PFSK-1 (cell line): Measurements from ENCODE around the gene MYMX.

Experiments used
- FOXP2 ChIP-seq: optimal IDR thresholded peaks from 2 replicates; pipeline ENCODE3; 2011; ENCODE audit warnings: borderline replicate concordance, control low read depth, inconsistent platforms; ENCODE audit not compliant: insufficient read depth; ENCODE audit errors: extremely low read length, extremely low read depth
- POLR2AphosphoS5 ChIP-seq: IDR thresholded peaks from 2 replicates; pipeline ENCODE4 v1.6.1; 2012; ENCODE audit warnings: low read depth, mild to moderate bottlenecking, control low read depth, low read length, moderate library complexity
- SIN3A ChIP-seq: IDR thresholded peaks from 2 replicates; pipeline ENCODE4 v1.6.1; 2012; ENCODE audit warnings: mild to moderate bottlenecking, low read length, moderate library complexity, borderline replicate concordance; ENCODE audit not compliant: insufficient read depth
- TF ChIP-seq, protein P1 (sequence below), 2 experiments: IDR thresholded peaks; 2 replicates each; pipeline versions ENCODE4 v1.6.1 to v1.8.0; 2011 to 2012; ENCODE audit warnings: low read depth in 2 of 2, low read length in 2 of 2, control low read depth in 1 of 2, inconsistent platforms in 1 of 2, mild to moderate bottlenecking in 1 of 2, moderate library complexity in 1 of 2; ENCODE audit not compliant: insufficient read depth in 1 of 2

DNA sequence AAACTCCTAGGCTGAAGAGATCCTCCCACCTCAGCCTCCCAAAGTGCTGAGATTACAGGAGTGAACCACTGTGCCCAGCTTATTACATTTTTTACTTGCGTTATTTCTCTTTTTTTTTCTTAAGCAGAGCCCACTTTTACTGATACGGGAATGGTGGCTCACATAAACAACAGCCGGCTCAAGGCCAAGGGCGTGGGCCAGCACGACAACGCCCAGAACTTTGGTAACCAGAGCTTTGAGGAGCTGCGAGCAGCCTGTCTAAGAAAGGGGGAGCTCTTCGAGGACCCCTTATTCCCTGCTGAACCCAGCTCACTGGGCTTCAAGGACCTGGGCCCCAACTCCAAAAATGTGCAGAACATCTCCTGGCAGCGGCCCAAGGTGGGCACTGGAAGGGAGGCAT, 47.6 kb upstream of the MYMX start:
- TF ChIP-seq SIN3A (no peak), POLR2AphosphoS5 (no peak), FOXP2 (no peak)
- TF ChIP-seq, protein P1, sequence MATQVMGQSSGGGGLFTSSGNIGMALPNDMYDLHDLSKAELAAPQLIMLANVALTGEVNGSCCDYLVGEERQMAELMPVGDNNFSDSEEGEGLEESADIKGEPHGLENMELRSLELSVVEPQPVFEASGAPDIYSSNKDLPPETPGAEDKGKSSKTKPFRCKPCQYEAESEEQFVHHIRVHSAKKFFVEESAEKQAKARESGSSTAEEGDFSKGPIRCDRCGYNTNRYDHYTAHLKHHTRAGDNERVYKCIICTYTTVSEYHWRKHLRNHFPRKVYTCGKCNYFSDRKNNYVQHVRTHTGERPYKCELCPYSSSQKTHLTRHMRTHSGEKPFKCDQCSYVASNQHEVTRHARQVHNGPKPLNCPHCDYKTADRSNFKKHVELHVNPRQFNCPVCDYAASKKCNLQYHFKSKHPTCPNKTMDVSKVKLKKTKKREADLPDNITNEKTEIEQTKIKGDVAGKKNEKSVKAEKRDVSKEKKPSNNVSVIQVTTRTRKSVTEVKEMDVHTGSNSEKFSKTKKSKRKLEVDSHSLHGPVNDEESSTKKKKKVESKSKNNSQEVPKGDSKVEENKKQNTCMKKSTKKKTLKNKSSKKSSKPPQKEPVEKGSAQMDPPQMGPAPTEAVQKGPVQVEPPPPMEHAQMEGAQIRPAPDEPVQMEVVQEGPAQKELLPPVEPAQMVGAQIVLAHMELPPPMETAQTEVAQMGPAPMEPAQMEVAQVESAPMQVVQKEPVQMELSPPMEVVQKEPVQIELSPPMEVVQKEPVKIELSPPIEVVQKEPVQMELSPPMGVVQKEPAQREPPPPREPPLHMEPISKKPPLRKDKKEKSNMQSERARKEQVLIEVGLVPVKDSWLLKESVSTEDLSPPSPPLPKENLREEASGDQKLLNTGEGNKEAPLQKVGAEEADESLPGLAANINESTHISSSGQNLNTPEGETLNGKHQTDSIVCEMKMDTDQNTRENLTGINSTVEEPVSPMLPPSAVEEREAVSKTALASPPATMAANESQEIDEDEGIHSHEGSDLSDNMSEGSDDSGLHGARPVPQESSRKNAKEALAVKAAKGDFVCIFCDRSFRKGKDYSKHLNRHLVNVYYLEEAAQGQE (IDR thresholded peaks at IDR 0.05; ENCODE audit: insufficient read depth in 1 of 2, low read depth in 2 of 2, low read length in 2 of 2): no peak
